ENCODE results near the gene TBC1D22A.

The TBC1D22A gene

DNA sequence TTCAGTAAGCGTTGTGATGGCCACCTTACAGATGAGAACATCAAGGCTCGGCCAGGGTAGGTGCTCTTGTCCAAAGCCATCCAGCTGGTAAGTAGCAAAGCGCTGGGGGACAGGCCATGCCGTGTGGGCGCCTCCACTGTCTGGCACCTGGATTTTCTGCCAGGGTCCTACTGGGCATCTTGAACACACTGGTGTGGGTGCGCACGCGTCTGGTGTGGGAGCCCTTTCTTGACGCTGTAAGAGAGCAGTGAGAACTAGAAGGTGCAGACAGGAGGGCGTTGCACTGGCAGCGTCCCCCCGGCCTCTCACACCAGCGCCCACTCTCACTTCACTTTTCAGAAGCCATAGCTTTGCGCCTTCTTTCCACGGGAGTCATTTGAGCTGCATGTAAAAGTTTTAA is 296.6 kb downstream of the TBC1D22A start:
- DNase-seq (ENCODE audit: low spot score), result no peak

DNA sequence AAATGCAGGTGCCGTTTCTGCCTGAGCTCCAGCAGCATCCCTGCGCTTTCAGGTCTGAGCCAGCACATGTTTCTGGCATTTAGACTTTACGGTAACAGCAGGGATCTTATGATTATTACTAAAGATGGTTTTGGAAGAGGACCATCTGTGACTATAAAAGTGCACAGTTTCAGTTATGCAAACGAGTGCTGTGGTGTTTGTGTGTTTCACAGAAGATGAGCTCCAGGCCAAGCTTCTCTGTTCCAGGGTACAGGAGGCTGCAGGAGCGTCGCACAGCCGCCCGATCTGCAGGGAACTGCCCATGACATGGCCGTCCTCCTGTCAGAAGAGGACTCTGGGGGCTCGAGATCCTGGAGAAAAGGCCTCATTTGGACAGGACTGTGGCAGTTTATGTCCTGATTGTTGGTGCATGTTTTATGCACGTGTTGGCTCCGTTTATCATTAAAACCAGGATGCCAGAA is 297.3 kb downstream of the TBC1D22A start:
- DNase-seq (ENCODE audit: low spot score), result no peak

DNA sequence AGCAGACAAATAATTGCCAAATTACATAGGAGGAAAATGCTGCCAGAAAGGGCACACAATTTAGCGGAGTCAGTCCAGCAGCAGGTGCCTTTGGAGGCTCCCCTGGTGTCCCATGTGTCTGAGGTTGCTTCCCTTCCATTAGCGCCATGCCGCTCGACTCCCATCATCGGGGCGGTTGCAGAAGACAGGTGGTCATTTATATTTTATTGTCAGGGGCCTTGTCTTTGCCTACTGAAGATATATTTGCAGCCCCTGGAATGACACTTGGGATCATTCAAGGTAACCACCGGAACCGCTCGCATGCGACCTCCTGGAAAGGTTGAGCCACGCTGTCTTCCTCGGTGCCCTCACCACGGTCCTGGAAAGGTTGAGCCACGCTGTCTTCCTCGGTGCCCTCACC is 298.3 kb downstream of the TBC1D22A start:
- DNase-seq (ENCODE audit: low spot score), result no peak

DNA sequence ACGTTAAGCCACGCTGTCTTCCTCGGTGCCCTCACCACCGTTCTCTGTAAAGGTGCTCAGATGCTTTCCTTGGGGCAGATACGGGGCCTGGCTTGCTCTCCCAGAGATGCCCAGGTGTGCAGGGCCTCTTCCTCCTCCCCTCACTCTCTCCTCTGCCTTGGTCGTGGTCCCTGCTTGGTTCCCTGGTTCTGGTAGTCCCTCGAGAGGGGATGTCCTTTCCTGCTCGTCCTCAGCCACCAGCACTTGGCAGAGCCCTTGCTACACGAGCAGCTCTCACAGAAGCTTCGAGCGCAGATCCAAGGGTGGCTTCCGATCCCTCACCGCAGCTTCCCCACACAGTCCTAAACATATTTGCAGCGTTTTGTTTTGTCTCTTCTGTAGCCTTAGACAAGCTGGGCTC is 298.8 kb downstream of the TBC1D22A start:
- no peak for DNase-seq (ENCODE audit: low spot score)

DNA sequence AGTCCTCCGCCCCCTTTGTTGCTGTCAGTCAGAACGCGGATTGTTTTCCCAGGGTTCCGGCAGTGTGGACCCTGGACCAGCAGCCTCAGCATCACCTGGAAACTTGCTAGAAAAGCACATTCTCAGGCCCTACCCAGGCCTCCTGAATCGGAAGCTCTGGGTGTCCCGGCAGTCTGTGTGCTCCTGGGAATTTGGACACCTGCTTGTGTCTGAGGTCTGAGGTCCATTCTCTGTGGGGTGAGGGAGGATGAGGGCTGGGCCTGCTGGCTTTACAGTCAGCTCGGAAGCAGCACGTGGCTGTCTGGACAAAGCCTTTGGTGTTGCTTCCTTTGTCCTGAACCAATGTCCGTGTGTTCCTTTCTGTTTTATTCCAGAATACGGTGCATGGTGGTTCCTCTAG is 299.7 kb downstream of the TBC1D22A start:
- no peak for DNase-seq (ENCODE audit: low spot score)

DNA sequence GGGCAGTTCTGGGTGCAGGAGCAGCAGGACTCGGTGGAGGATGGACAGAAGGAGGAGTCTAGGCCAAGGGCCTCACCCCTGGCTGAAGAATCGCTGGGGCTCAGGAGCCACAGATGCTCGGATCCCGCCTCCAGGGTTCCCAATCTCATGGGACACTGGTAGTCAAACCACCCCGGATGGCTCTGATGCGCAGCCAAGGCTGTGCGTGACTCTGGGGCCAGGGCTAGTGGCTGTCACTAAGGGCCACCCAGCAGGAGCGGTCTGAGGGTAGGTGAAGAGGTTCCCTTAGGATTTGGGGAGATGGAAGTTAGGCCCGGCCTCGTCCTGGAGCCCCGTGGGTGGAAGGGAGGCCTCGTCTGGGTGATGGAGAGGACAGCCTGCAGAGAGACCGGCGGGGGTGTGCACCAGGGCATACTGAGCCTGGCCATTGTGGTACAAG is 300.6 kb downstream of the TBC1D22A start:
- DNase-seq (ENCODE audit: low spot score), result no peak

DNA sequence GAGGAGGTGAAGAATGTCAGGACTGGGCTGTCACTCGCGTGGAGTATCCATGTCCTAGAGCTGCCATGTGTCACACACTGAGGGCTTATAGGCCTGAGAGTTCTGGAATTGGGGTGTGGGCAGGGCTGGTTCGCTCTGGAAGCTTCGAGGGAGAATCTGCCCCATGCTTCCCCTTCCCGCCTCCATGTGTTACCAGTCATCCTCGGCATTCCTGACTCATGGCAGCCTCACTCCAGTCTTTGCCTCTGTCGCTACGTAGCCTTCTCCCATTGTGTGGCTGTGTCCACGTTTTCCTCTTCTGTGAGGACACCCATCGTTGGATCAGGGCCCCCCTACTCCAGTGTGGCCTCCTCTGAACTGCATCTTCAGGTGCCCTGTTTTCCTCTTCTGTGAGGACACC is 301.2 kb downstream of the TBC1D22A start:
- DNase-seq (ENCODE audit: low spot score), result no peak

DNA sequence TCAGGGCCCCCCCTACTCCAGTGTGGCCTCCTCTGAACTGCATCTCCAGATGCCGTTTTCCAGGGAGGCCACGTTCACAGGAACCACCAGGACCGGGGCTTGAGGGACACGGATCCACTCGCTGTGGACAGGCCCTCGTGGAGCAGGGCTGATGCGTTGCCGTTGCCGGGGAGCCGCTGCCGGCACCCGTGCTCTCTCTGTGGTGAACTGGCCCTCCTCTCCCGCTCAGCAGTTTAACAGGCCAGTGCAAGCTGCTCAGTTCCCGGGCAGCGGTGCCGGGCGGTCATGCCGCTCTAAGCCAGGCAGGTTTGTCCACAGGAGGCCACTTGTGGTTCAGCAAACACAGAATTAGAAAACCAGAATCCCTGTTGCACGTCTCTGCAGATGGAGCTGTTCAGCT is 301.6 kb downstream of the TBC1D22A start:
- no peak for DNase-seq (ENCODE audit: low spot score)

DNA sequence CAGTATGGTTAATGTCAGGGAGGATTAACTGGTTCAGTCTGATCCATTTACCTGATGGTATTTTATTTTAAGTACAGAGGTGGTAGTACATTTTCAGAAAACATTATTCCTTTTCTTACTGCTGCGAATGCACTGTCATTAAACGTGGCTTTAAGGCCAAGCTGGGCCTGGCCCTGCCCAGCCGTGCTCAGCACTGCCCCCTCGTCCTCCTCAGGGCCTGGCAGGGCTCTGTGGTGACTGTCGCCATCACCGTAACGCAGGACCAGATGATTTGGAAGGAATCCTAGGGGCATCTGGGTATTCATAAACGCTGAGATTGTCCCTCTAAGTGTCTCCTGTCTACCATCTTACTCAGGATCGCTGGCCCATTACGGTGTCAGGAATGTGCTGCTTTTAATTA is 302.0 kb downstream of the TBC1D22A start:
- no peak for DNase-seq (ENCODE audit: low spot score)

DNA sequence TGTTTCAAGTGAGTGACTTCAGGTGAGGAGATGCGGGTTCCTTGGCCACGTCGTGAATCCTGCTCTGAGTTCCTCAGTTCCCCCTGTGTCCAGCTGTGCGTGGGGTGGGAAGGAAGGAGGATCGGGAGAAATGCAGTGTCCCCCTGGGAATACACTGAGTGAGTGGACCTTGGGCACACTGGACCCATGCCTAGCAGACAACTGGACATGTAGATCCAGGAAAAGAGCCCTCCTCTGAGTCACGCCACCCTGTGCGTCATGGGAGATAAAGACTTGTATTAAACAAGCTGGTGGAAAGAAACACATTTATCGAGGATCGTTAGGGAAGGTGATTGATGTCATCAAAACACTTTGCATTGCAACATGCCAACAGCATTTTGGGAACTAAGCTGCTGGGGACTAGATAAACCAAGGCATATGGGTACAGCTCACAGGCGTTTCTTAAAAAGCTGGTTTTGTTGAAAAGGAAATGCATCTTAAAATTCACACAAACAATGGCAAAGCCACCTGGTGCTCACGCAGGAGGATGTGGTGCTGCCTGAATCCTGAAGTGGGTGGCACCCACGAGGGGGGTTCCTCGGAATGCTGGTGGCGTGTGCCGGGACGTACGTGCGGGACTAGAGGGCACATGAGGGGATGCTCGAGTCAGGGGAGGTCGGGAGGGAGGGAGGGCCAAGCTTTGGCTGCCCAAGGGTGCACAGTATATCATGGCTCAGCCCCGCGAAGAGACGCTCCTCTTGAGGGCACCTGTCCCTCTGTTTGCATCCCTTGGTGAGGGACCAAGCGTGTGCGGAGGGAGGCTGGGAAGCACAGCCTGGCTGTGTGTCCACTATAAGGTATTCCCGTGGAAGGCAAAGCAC is 303.5 kb downstream of the TBC1D22A start:
- DNase-seq (ENCODE audit: low spot score), result no peak

DNA sequence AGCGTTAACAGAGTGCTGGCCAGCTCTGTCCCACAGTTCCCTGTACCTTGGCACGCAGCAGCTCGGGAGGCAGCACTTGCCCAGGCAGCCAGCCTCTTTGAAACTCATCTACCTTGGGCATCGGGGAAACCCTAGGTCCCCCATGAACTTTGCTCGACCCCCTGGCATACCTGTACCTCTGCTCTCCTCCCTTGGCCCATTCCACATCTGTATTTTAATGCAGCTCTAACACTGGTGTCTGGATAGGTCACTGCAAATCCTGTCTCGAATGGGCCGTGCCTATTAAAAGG is 304.1 kb downstream of the TBC1D22A start:
- no peak for DNase-seq (ENCODE audit: low spot score)

DNA sequence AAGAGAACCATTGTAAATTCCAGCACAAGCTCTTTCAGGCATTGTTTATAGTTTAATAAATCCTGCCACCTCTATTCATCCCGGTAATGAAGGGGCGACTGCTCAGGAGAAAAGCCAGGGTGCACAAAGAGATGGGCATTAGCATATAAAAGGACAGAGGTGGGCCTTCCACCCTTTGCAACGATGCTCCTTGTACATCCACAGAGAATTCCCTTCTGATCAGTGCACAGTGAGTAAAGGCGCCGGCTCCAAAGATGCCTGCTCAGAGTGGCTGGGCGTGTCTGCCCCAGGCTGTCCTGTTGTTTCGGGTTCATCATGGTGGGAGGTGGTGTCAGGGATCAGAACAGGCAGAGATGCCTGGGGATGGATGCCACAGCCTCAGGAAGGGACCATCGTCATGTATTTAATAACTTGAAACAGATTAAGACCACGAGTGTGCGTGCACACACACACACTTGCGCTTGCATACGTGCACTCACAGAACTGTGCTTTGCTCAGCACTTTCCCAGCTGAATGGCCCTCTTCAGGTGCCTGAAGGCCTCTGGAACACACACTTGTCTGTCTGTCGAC is 305.0 kb downstream of the TBC1D22A start:
- DNase-seq (ENCODE audit: low spot score), result no peak

DNA sequence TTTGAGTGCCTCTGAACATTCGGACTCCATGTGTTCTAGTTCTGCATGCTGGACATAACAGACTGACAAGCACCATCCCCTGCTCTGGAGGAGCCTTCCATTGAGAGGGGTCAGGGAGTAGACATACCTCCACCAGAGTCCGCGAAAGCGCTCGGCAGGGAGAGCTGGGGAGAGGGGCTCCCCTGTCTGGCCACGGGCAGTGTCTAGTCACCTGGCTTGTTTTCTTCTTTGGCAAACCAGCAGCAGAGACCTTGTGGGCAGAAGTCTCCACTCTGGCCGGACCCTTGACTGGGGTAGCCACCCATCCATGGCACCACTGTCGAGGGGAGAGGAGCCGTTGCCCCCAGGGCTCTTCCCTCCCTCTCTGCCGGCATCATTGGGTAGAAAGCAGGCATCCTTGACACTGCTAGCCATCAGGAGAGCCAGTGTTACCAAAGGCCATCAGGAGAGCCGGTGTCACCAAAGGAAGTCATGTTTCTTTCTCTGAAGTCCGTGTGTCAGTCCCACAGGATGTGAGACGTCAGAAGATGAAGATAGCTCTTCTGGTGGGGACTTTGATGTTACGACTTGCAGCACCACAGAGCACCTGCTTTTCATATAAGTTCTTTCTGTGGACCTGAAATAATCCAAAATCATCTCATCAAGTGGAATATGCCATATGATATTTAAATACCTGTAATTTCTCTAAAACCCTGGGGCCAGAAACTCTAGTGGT is 305.6 kb downstream of the TBC1D22A start:
- no peak for DNase-seq (ENCODE audit: low spot score)

DNA sequence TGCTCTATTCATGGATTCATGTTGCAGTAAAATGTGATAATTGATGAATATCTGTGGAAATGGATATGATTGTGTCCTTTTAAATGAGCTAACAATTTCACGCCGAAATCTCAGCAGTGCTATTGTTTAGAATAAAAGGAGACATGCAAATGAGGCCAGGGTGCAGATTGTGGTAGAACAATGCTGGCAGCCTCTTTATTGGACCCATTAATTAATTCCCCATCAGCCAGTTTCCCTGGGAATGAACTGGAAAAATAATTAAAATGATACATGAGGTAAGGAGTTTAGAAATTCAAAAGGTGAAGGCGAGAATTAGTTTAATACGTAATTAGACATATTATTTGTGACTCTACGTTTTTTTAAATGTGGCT is 306.2 kb downstream of the TBC1D22A start:
- DNase-seq (ENCODE audit: low spot score), result no peak

DNA sequence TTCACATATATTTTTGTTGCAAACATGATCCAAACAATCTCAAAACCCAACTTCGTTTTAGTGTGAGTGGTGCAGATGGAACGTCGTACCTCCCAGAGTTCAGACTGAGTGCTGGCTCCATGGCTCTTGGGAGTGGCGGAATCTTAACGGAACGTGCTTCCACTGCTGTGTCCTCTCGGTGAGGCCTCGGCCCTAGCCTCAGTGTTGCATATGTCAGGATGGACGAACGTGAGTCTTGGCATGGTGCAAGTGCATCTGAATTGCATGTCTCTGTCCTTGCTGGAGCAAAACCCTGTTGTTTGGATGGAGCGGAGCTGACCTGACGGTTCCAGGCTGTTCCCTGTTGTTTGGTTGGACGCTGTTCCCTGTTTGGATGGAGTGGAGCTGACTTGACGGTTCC is 306.8 kb downstream of the TBC1D22A start:
- no peak for DNase-seq (ENCODE audit: low spot score)

DNA sequence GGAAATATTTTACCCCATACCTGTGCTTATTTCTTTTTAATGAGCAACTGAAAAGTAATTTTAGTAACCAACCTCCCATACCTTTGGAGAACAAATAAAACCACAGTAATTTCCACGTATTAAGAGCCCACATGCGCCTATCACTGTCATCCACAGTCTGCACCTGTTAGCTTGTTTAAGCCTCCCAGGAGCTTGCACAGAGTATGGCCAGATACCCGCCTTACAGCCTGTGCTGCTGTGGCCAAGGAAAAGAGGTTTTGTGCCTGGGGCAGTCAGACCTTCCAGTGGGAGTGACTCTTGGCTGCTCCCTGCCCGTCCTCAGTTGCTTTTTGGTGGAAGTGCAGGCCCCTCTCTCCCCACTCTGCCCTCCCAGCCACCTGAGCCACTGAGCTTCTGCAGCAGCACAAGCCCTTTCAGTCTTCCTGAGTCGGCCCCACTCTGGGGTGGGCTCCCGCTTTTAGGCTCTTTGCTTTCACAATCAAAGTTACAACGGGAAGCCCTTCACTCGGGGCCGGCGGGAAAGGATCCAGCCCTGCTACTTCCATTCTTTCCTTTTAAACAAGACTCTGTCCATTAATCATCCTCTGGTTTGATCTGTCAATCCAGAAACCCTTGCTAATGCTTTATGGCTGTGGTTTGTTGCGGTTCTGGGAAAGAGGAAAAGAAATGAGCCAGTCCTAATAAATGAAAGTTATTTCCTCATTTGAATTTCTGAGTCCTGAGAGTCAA is 308.8 kb downstream of the TBC1D22A start:
- no peak for DNase-seq (ENCODE audit: low spot score)

DNA sequence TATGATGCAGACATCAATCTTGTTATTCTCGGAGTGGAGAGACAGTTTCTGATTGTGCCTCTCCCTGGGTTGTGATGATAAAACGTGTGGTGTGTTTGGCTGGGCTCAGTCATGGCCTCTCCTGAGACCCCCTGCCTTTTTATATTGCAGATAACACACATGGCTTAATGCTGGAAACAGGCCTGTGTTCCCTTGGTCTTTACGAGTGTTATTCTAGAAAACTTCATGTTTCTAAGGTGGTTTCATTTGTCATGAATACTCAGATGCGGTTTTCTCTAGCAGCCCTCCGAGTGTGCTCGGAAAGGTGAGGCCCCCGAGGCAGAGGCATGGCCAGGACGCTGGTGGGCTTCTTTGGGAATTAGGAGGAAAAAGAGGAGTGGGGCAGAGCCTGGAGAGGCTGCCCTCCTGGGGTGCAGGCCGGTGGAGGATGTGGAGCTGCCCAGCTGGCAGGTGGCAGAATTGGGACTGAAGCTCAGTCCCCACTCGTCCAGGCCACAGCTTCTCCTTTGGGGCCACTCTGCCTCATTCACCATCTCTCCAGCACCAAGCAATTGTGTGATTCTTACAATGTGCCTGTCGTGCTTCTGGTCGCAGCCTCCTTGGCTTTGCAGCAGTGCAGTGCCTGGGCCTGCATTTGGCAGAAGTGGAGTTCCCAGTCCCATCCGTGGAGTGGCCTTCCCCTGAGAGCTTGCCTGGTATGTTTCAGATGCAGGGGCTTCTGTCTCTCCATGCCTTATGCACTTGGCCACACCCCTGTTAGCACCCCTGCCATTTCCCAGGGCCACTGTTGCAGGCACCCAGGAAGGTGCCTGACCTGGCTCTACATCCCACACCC is 309.6 kb downstream of the TBC1D22A start:
- DNase-seq (ENCODE audit: low spot score), result no peak

DNA sequence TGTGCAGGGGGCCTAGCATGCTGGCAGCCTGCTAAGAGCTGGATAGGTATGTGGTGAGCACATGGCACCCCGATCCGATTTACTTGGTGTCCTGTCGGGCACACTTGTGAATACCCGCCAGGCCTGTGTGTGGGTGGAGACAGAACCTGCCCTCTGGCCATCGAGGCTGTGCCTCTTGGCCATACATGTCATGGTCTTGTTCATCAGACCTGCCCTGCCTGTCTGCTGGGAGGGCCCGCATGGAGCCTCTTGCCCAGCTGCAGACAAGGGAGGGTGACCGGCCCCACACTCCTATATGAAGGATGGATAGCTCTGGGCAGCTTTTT is 310.2 kb downstream of the TBC1D22A start:
- DNase-seq (ENCODE audit: low spot score), result no peak

DNA sequence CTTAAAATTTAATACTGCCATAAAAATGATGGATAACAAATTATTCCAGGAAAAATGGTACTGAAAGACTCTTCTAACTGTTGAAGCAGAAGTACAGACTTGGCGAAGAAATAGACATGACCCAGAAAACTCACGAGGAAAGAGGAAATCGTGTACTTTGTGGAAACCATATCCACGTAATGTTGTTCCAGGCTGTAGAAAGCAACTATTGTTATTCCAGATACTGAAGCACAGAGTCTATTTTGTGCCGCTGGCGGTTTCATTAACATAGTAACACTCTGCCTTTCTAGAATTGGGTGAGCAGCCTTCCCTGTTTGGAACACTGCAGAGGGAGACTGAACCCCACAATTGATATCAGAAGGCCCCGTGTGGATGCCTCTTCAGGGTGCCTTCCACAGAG is 310.6 kb downstream of the TBC1D22A start:
- DNase-seq (ENCODE audit: low spot score), result no peak

DNA sequence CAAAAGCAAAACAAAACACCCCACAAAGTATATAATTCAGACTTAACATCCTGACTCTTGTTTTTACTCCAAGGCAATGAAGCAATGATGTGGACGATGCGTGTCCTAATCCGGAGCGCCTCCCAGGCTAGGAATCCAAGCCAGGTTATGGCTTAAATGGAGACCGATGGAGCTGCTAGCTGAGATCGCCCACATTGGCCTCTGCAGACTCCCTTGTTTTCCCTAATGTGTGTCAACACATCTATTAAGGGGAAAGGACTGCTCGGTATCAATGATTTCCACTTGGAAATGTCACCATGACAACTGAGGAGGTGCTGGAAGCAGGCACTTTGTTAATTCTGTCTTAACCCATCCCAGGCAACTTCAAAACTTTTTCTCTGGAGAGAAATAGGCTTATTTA is 311.7 kb downstream of the TBC1D22A start:
- DNase-seq (ENCODE audit: low spot score), result no peak

DNA sequence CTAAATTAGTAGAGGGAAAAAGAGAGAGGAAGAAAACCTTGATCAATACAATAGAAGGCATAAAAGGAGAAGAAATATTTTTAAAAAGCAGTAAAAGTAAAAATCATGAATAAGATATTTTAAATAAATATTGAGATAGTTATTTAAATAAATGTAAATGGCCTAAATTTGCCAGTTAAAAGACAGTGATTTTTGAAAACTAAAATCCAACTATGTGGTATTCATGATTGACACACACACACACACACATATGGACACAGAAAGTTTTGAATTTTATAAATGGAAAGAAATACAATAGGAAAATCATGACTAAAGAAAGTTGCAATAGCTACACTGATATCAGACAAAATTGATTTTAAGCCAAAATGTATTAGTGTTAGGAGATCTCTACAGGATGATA is 313.1 kb downstream of the TBC1D22A start:
- DNase-seq (ENCODE audit: low spot score), result no peak

DNA sequence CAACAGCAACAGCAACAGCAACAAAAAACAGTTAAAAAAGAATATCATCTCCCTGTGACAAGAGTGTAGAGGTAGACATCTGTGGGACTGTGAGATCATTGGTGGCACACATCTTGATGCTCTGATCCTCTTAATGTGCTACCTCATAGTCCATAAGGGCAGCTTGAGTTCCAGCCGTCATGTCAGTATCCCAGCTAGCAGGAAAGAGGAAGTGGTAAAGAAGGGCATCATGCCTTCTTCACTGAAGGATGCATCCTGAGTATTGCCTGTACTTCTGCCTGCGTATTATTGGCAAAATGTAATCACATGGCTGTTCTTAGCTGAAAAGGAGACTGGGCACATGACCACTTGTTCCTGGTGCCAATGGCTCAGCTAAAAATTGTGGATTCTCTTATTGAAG is 314.3 kb downstream of the TBC1D22A start:
- DNase-seq (ENCODE audit: low spot score), result no peak

All from CD4-positive, alpha-beta T cell treated with Interleukin-2 at 100 ng/mL for 4 hours (primary cell).